ENCODE results near the gene FDXR.
"Not testable (repeated sequence)": the region's sequence is repeated elsewhere in the genome, so short reads cannot be mapped to it uniquely, and the experiment has no call there.

FDXR gene

GRCh38 chr17:74872313-74873036 lies at the start of gene FDXR:
TSS of gene FDXR (minus strand) at chr17:74872994. CDS start at chr17:74872944, 50 bp downstream.
- DNase-seq, result no peak

GRCh38 chr17:74922172-74922571 lies 49.4 kb upstream of the FDXR start:
- DNase-seq, result no peak

DNA sequence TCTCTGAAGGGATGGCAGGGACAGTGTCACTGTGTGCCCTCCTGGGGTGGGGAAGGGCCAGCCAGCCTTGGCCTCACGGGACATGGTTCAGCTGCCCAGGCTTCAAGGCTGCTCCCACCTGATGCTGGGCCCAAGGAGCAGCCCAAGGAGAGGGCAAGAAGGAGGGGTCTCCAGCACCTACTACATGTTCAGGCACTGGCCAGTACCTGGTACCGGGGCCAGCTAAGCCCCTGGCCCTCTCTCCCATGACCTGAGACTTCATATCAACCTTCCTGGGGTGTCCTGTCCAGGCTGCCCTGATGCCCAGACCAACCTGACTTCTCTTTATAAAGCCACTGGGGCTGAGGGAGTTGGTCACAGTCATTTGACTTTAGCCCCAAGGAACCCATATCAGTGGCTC lies 49.0 kb upstream of the FDXR start:
- no peak for DNase-seq

- no peak for DNase-seq
Measured at GRCh38 chr17:74921026-74921681, 48.4 kb upstream of the FDXR start.

DNA sequence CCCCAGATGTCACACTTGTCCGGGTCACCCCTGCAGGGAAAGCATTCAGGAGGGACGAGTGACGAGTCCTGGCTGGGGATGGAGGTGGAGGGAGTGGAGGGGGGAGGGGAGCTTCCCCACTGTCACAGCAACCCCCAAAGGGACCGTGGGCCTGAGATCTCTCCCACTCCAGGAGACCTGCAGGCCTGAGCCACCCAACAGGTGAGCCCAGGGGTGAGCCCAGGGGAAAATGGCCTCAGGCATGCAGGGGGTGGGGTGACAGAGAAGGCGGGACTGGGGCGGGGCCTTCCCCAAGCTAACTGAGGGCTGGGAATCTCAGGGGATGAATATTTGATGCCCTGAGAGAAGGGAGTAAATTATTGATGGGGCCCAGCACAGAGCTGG lies 47.8 kb upstream of the FDXR start:
- DNase-seq, result no peak

GRCh38 chr17:74920306-74920620 lies 47.5 kb upstream of the FDXR start:
- no peak for DNase-seq

- no peak for DNase-seq
Measured at GRCh38 chr17:74919440-74920305, 46.9 kb upstream of the FDXR start.

DNA sequence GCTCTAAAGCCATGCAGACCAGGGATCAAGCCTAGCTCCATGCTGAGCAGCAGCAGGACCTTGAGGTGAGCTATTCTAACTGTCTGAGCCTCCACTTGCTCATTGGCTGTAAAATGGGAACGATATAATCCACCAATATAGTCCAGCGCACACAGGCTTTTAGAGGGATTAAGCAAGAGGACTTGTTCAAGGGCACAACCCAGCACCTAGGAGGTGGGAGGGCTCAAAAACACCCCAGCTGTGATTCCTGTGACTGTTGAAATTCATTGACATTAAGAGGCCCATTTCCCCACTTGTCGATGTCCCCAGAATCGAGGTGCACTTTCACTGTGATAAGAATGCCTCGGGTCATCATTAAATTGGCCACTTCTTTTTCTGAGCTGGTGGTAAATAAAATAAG lies 46.1 kb upstream of the FDXR start:
- DNase-seq, result no peak

DNA sequence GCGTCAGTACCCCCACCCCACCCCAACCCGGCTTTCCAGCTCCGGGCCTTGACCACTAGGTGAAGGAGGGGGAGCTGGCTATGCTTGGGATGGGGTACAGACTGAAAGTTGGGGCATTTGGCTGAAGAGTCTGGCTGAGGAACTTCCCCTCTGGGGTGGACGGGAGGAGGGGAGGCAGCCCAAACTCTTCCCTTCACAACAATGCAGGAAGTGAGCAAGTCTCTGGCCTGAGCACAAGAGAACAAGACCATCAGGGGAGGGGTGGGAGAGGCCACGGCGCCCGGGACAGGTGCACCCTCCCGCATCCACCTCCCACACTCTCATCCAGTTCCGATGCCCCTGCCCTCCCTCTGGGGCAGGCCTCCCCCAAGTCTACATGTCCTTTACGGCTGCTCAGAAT lies 44.6 kb upstream of the FDXR start:
- no peak for DNase-seq

- no peak for DNase-seq
Measured at GRCh38 chr17:74916851-74917199, 44.0 kb upstream of the FDXR start.

- no peak for DNase-seq
Measured at GRCh38 chr17:74916136-74916850, 43.5 kb upstream of the FDXR start.

GRCh38 chr17:74911423-74911822 lies 38.6 kb upstream of the FDXR start:
- DNase-seq, result not testable (repeated sequence)

- not testable (repeated sequence) for DNase-seq
Measured at GRCh38 chr17:74909097-74909496, 36.3 kb upstream of the FDXR start.

GRCh38 chr17:74907012-74907411 lies 34.2 kb upstream of the FDXR start:
- DNase-seq, result no peak

GRCh38 chr17:74906214-74906793 lies 33.5 kb upstream of the FDXR start:
- DNase-seq, result not testable (repeated sequence)

GRCh38 chr17:74904687-74905409 lies 32.1 kb upstream of the FDXR start:
- no peak for DNase-seq

- DNase-seq, result no peak
Measured at GRCh38 chr17:74903671-74904070, 30.9 kb upstream of the FDXR start.

DNA sequence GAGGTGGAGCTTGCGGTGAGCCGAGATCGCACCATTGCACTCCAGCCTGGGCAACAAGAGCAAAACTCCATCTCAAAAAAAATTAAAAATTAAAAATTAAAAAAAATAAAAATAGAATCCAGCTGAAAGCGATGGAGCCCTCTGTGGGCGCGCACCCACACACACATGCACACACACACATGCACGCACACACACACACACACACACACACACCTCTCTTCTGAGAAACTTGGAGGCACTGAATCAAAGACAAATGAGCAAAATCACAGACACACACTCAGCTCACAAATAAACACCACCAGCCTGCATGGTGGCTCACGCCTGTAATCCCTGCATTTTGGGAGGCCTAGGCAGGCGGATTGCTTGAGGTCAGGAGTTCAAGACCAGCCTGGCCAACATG lies 30.2 kb upstream of the FDXR start:
- DNase-seq, result no peak

GRCh38 chr17:74901353-74902135 lies 28.8 kb upstream of the FDXR start:
- DNase-seq, result no peak

GRCh38 chr17:74900208-74900607 lies 27.4 kb upstream of the FDXR start:
- no peak for DNase-seq

DNA sequence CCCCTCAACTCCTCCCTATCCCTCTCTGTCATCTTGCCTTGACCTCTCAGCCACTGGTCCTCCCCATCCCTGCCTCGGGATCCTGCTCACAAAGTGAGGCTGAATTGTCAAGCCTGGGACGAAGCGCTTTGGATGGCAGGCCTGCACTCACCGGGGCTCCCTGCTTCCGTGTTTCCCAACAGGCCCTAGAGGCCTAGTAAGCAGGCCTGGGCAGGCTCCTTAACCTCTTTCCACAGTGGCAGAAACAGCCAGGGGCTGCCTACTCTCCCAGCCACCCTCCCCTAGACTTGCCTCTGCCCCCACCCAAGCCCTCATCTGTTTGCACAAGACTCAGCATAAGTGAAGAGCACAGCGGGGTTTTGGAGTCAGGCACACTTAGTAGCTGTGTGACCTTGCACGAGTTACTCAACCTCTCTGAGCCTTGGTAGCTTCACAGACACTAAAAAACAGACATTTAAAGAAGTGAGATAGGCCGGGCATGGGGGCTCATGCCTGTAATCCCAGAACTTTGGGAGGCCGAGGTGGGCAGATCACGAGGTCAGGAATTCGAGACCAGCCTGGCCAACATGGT lies 25.7 kb upstream of the FDXR start:
- DNase-seq, result no peak

Measured in activated CD4-positive, alpha-beta T cell treated with anti-CD3 and anti-CD28 coated beads, Interleukin-2, amount 50 U/mL, for 1 hour (primary cell).